ENCODE measurements around the gene INTU.

- TF ChIP-seq, protein P1, sequence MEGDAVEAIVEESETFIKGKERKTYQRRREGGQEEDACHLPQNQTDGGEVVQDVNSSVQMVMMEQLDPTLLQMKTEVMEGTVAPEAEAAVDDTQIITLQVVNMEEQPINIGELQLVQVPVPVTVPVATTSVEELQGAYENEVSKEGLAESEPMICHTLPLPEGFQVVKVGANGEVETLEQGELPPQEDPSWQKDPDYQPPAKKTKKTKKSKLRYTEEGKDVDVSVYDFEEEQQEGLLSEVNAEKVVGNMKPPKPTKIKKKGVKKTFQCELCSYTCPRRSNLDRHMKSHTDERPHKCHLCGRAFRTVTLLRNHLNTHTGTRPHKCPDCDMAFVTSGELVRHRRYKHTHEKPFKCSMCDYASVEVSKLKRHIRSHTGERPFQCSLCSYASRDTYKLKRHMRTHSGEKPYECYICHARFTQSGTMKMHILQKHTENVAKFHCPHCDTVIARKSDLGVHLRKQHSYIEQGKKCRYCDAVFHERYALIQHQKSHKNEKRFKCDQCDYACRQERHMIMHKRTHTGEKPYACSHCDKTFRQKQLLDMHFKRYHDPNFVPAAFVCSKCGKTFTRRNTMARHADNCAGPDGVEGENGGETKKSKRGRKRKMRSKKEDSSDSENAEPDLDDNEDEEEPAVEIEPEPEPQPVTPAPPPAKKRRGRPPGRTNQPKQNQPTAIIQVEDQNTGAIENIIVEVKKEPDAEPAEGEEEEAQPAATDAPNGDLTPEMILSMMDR (conservative IDR thresholded peaks at IDR 0.05; ENCODE audit: low read depth, low read length) = no peak
- no peak for TF ChIP-seq EZH2phosphoT487 (IDR thresholded peaks at IDR 0.05; ENCODE audit: borderline replicate concordance, low read length)
- no peak for TF ChIP-seq EZH2 (IDR thresholded peaks at IDR 0.05; ENCODE audit: low read length, unreplicated experiment)
These were observed at the start of gene INTU for GRCh38 chr4:127632420-127633403.

Measured in PC-3 (cell line).